ENCODE data around the gene PSG7. TPM values are rescaled to one million over a fixed set of nuclear protein-coding genes. Genes with fewer than 3 reads are reported as not detected.
"Not testable (repeated sequence)": the region's sequence is repeated elsewhere in the genome, so short reads cannot be mapped to it uniquely, and the experiment has no call there.

PSG7 gene
- total RNA-seq, 2 donors from 2014 or later = not detected

GRCh38 chr19:42874901-42875813 lies 61.9 kb downstream of the PSG7 start:
- ATAC-seq; H3K4me3 Mint-ChIP-seq; H3K4me1 Mint-ChIP-seq; H3K27ac Mint-ChIP-seq; DNase-seq; H3K9me3 ChIP-seq (ENCODE audit: control insufficient read depth, low read length, poor library complexity, severe bottlenecking); H3K36me3 Mint-ChIP-seq (ENCODE audit: low read depth): not testable (repeated sequence)
- H3K27me3 Mint-ChIP-seq = peaks cover 43% of the 10 kb centered on the region

DNA sequence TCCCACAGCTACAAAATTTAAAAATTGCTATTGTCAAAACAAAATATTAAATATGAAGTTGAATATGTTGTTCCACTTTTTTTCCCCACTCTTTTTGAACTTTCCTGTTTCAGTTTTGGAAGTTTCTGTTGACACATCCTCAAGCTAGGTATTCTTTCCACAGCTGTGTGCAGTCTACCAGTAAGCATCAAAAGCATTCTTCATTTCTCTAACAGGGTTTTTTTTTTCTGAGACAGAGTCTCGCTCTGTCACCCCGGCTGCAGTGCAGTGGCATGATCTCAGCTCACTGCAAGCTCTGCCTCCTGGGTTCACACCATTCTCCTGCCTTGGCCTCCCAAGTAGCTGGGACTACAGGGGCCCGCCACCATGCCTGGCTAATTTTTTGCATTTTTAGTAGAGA lies 62.9 kb downstream of the PSG7 start:
- not testable (repeated sequence) for H3K27ac Mint-ChIP-seq; H3K4me1 Mint-ChIP-seq; H3K36me3 Mint-ChIP-seq (ENCODE audit: low read depth); ATAC-seq; H3K4me3 Mint-ChIP-seq; DNase-seq; H3K9me3 ChIP-seq (ENCODE audit: control insufficient read depth, low read length, poor library complexity, severe bottlenecking)
- peaks cover 45% of the 10 kb centered on the region for H3K27me3 Mint-ChIP-seq

Other genes starting within 250 kb of the PSG7 start
- gene PSG3, start 196.7 kb downstream of the PSG7 start, total RNA-seq = under 1 TPM; 0.42 to 0.65 TPM
- gene PSG8, start 171.5 kb downstream of the PSG7 start, total RNA-seq = not detected
- gene PSG1, start 57.5 kb downstream of the PSG7 start, total RNA-seq = under 1 TPM; 0.63 to 0.80 TPM
- gene PSG6, start 19.3 kb downstream of the PSG7 start, total RNA-seq = not detected
- gene PSG11, start 89.3 kb upstream of the PSG7 start, total RNA-seq = under 1 TPM; 0.29 to 0.37 TPM
- under 1 TPM in 1 of 2 donors, not detected in 1; 0.17 TPM for gene PSG2, start 145.5 kb upstream of the PSG7 start, total RNA-seq
- gene PSG5, start 249.3 kb upstream of the PSG7 start, total RNA-seq = under 1 TPM in 1 of 2 donors, not detected in 1; 0.30 TPM

Measured in T-helper 17 cell (primary cell).